ENCODE data around the gene ALOX12B.
A peak's percentile ranks its signal among the peaks of the same experiment; 100 is the strongest.

ALOX12B gene

GRCh38 chr17:8087075-8087951 lies at the start of gene ALOX12B:
ALOX12B (minus strand) TSS chr17:8087716; CDS start chr17:8087442, 274 bp downstream.
- DNase-seq, result no peak

GRCh38 chr17:8133941-8134340 lies 46.4 kb upstream of the ALOX12B start:
- no peak for DNase-seq

DNA sequence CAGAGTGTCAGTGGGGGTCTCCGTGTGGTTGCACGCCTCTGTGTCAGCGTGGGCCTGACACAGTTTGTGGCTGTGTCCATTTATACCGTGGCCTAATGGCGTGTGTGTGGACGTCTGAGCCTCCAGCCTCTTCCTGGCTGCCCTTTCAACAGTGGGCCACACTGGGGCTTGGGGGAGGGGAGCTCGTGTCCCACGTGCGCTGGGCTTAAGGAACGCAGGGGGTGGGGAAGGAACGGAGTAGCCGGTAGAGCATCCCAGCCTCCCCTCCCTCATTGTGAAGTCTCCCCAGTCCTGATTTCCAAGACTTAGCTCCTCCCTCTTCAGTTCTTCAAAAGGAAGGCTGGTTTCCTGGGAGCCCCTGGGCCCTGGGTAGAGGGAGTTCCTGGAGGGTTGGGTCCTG lies 45.9 kb upstream of the ALOX12B start:
- DNase-seq, result no peak

GRCh38 chr17:8131844-8132441 lies 44.4 kb upstream of the ALOX12B start:
- DNase-seq, result no peak

DNA sequence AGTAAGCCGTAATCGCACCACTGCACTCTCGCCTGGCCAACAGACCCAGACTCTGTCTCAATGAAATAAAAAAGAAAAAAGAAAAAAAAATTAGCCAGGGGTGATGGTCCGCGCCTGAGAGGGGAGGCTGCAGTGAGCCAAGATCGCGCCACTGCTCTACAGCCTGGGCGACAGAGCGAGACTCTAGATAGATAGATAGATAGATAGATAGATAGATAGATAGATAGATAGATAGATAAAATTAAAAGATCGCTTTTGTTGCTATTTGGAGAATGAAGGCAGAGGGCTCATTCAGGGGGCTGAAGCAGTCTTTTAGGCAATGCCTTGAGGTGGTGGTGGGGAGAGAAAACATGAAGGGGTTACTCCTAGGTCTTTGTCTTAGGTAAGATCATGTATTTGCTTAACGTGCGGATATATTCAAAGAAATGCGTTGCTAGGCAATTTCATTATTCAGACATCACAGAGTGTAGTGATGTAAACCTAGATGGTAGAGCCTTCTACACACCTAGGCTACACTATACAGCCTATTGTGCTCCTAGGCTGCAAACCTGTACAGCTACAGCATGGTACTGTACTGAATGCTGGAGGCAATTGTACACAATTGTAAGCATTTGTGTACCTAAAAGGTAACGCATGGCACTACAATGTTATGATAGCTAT lies 40.7 kb upstream of the ALOX12B start:
- DNase-seq, result no peak

DNA sequence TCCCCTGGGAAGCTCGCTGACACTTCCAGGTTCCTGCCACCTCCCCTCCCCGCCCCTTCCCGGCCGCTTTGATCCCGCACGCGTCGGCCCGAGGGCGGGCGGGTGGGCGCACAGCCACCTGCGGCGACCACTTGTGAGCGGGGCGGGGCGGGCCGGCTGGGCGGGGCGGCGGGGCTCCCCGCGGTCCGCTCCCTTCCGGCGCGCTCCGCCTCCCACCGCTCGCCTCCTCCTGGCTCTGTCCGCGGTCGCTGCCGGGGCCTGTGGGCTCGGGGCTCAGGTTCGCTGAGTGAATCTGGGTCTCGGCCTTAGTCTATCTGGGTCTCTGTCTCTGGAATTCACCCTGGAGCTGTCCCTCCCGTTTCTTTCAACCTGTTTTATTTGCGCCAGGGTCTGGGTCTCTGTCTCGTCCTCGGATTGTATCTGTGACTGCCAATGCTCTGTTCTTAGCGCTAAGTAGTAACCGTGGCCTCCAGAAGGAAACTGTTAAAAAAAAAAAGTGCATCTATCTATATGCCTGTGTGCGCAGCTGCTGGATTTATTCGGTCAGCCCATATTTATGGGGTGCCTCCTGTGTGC lies 39.1 kb upstream of the ALOX12B start:
- peak; percentile 27 for DNase-seq

- peak; percentile 29 for DNase-seq
These were observed 38.5 kb upstream of the ALOX12B start for GRCh38 chr17:8125947-8126490.

DNA sequence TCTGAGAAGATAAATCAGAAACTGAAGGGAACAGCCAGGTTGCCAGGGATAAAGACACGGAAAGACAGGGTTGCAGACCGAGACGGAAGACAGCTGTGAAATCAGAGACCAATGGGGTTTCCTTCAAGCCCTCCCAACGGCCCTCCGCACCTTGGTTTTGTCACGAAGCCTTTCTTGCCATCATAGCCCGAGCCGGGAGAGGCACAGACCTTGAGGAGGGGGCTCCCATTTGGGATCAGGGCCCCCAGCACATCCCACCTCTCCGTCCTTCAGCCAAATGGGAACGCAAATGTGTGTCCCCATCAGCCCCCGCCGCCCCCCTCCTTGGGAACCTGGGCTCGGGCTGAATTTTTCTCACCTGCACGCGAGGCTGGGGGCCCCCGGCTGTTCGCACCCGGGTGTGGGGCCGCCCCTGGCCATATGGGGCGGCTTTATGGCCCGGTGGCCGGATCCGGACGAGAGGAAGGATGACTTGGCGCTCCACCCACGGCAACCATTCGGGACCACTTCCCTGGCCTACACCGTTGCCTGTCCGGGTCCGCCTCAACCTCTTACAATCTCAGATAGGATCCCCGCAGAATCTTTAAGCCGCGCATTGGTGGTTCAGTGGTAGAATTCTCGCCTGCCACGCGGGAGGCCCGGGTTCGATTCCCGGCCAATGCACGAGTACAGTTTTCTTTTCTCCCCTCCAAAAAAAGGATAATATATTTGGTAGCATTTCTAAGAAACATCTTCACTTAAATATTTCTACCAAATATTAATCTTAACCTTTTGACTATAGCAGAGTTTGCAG lies 37.8 kb upstream of the ALOX12B start:
- DNase-seq, result peak; percentile 58

DNA sequence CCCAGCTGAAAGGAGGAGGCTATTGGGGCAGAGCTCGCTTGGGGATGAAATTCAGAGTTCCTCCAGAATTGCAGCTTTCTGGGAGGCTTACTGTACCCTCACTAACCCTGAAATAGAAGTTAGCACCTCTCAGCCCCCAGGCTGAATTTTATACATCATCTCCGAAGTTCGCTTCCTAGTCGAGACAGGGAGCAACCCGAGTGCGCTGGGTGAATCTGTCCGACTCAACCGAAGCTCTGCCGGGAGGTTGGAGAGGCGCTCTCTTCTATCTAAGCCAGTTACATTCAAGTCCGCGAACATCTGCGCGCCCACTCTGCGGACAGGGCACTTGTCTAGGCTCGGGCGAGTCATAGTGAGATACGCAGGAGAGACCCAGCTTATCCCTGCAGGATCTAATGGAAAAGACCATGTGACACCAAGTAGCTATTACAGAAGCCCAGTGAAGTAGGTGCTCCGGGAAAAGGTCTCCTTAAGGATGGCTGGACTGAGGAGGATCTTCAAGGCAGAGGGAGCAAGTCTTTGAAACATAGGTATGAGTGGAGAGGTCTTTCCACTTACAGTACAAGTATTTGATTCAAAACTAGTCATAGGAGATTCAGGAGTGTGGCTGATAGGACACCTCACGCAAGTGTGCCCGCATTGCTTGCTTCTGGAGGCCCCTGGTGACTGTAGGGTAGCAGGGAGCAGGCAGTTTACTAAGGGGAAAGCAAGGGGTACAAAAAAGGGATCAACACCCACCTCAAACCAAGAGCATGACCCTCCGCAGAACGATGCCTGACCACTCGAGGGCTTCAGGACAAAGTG lies 37.0 kb upstream of the ALOX12B start:
- no peak for DNase-seq

GRCh38 chr17:8123695-8124349 lies 36.3 kb upstream of the ALOX12B start, which contains the start of gene HES7:
HES7 (minus strand) TSS chr17:8124106; CDS start chr17:8124084, 22 bp downstream.
- DNase-seq, result no peak

GRCh38 chr17:8122924-8123694 lies 35.6 kb upstream of the ALOX12B start:
- no peak for DNase-seq

- no peak for DNase-seq
These were observed 35.0 kb upstream of the ALOX12B start for GRCh38 chr17:8122422-8122923.

DNA sequence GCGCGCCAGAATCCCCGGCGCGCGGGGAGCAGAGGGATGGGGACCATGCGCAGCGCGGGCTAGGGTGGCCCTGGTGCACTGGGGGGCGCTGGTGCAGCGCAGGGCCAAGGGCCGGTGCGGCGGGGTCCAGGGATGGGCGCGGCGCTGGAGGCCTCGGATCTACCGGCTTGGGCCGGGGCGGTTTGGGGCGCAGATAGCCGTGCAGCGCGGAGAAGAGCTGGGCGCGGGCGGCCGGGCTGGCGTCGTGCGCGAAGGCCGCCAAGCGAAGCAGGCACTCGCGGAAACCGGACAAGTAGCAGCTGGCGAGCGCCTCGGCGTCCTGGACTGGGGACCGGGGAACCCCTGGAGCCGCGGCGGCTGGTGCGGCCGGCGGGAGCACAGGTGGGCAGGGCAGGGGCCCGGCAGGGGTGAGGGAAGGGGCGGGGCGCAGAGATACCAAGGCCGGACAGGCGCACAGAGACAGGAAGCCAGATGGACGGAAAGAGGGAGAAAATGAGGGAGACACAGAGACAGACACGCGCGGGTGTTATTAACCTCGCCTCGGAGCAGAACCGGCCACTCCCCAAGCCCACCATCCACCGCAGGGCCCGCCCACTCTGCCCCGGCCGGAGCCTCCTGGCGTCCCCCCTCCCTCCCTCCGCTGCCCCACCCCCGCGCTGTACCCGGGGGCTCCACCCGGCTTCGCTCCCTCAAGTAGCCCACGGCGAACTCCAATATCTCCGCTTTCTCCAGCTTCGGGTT lies 34.3 kb upstream of the ALOX12B start:
- no peak for DNase-seq

DNA sequence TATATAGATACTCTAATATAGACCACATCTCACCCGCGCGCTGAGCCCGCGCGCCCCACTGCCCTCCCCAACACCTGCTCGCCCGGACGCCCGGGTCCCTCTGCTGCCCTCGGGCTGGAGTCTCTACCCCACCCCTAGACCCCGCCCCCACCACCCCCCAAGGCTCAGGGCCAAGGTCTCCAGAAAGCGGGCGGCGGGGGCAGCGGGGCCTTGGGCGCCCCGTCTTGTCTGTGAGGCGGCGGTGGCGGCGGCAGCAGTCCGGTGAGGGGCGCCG lies 33.8 kb upstream of the ALOX12B start:
- no peak for DNase-seq

DNA sequence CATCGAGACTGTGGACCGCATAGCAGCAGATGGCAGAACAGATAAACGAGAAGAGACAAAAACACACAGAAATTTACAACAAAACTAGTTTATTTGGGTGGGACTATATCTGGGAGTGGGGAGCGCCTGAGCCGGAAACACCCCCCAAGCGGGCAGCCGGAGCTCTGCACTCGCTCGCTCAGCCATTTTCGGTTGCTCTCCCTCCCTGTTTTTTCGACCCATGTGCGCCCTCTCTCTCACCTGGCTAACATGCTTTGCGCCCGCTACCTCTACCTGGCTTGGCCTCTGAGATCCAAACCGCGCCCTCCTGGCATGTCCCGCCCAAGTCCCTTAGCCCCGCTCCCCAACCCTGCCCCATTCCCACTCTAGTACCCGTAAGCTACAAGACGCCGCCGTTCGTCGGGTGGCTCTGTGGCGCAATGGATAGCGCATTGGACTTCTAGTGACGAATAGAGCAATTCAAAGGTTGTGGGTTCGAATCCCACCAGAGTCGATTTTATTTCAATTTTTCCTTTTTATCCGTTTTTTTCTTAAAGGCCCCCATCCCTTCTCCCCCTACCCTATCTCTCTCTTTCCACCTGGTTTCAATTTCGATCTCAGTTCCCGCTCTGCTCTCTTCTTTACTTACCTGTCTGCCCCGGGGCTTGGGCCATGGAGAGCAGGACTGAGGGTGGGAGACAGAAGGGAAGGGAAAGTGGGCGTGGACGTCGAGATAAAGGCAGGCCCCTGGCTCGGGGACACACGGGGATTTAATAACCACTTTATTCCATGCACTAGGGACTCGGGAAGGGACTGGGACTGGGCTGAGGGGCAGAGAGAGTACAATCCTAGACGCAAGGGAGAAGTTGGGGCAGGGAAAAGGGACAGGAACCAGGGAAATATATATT lies 33.2 kb upstream of the ALOX12B start:
- DNase-seq, result peak; percentile 42

- DNase-seq, result peak; percentile 84
These were observed 32.3 kb upstream of the ALOX12B start for GRCh38 chr17:8119581-8120519.

All from NCI-H1092 treated with DMSO at 0.1 percent for 48 hours (cell line).